NCI-H2227 (cell line): ENCODE results near the gene TBC1D24.

Experiments used
- DNase-seq: peaks from one replicate; lab custom pipeline; 2025; ENCODE audit not compliant: unreplicated experiment; lab: John Stamatoyannopoulos, UW

TBC1D24 gene

DNA sequence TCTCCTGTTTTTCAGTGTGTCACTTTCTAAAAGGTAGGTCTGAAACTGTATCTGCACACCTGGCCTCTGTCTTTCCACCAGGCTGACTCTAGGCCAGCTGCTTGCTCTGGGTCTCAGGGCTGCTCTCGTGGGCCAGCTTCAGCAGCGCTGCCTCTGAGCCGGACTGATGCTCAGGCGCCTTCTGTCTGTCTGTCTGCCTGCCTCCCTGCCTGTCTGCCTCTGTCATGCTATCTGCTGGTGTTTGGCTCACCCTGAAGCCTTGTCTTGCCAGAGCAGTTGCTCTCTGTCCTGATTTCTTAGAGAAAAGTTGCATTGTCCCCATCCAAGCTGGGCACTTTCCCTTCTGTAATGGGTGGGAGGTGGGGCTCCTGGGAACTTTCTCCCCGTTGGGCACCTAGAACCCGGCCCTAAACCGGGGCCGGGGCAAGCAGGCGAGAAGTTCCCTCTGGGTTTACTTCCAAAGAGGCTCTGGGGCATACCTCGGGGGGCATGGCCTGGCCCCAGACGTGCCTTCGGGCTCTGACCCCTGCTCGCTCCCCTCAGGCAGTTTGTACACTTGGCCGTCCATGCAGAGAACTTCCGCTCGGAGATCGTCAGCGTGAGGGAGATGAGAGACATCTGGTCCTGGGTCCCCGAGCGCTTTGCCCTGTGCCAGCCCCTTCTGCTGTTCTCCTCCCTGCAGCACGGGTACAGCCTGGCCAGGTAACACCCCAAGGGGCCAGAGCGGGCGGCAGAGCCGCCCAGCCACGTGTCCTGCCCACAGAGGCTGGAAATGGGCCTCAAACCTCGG lies 23.0 kb downstream of the TBC1D24 start:
- no peak for DNase-seq

DNA sequence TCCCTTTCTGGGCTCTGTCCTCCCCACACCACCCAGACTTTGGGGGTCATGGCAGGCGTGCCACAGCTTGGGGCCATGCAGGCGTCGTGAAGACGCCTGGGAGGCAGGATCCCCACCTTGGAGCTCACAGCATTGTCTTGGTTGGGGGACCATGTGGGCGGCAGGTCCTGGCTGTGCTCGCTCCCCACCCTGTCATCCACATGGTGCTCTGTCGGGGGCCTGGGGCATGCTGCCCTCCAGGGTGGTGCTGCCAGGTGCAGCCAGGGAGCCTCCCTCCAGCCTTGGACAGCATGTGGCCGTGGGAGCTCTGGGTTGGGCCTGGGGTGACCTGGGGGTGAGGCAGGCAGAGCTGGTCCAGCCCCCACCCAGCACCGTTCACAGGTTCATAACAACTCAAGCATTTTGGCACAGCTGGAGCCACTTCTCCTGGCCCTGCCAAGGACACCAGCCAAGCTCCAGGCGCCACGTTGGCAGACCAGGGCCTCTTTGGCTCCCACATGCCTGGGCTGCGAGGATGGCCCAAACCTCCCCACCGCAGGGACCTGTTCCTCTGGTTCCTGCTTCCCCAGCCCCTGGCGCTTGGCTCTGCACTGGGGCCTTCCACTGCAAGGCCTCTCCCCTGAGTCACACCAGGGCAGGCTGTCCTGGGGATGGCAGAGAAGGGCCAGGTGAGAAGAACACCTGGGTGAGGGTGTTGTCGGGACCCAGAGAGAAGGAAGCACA lies 23.8 kb downstream of the TBC1D24 start:
- no peak for DNase-seq

DNA sequence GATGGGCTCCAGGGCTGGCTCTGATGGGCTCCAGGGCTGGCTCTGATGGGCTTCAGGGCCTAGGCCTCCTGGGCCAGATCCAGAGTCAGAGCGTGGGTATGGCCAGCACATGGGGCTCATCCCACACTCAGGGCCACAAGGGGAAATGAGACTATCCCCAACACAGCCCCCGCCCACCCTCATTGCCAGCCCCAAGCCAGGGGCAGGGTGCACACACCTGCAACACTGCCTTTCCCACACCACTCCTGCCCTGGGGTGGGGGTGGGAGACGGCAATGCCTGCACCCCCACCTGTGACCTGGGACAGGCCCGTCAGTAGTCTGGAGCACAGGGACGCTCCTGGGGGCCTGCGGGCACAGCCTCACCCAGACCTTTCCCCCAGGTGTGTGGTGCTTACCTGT lies 24.5 kb downstream of the TBC1D24 start:
- no peak for DNase-seq

DNA sequence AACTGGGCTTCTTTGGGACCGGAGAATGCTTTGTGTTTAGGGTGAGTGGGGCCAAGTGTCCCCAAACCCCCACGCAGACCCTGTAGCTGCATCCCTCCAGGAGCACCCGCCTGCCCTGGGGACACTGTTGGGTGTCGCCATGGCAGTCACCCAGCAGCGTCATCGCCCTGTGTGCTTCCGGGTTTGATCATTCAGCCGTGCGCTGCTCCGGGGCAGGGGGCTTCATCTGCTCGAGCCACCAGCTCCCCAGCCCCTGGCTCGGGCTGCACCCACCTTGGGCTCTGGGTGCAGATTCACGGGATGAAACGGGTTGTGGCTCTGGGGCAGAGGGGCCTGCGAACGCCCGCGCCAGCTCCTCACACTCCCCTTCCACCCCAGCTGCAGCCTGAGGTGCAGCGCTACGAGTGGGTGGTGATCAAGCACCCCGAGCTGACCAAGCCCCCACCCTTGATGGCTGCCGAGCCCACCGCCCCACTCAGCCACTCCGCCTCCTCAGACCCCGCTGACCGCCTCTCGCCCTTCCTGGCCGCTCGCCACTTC lies 25.0 kb downstream of the TBC1D24 start:
- no peak for DNase-seq

DNA sequence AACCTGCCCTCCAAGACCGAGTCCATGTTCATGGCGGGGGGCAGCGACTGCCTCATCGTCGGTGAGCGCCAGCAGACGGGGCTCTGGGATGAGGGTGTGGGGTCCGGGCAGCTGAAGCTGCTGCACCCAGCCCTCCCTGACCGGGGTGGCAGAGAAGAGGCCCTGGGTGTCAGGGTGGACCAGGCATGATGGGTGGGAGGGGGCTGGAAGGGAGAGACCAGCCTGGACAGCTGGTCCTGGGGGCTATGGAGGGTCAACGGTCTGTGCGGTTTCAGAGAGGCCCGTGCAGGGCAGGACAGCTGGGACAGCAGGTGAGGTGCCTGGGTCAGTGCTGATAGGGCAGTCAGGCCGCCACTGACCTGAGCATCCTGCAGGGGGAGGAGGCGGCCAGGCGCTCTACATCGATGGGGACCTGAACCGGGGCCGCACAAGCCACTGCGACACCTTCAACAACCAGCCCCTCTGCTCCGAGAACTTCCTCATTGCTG lies 25.5 kb downstream of the TBC1D24 start:
- no peak for DNase-seq

DNA sequence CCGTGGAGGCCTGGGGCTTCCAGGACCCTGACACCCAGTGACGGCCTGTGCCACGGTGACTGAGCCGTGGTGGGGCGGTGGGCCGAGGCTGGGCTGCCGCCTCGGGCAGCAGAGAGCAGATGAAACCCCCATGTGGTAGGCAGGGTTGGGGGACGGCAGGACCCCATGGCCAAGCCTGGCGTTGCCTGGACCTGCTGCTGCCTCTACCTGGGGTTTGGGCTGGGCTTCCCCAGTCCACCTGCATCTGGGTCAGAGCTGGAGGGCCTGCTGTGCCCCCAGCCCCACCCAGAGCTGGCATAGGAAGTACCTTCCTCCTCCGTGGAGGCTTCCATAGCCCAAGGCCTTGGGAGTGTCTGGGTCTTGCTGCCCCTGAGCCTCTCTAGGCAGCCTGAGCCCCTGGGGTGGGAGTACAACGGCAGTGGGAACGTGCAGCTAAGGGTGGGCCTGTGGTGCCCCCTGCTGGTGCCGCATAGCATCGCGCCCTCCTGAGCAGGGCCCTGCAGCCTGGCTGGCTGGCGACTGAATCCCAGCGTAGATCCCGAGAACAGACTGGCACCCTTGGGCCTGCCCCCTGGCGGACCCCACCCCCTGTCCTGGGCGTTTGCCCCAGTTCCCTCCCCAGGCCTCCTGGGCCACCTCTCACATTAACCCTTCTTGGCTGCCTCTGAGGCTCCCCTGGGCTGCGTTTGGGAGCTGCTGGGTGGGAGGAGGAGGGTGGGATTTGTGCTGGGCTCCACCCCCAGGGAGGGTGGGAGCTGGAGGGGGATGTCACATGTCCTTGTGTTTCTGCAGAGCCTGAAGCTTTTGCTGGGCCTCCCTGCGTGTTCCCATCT lies 26.2 kb downstream of the TBC1D24 start:
- DNase-seq = peak; percentile 90

DNA sequence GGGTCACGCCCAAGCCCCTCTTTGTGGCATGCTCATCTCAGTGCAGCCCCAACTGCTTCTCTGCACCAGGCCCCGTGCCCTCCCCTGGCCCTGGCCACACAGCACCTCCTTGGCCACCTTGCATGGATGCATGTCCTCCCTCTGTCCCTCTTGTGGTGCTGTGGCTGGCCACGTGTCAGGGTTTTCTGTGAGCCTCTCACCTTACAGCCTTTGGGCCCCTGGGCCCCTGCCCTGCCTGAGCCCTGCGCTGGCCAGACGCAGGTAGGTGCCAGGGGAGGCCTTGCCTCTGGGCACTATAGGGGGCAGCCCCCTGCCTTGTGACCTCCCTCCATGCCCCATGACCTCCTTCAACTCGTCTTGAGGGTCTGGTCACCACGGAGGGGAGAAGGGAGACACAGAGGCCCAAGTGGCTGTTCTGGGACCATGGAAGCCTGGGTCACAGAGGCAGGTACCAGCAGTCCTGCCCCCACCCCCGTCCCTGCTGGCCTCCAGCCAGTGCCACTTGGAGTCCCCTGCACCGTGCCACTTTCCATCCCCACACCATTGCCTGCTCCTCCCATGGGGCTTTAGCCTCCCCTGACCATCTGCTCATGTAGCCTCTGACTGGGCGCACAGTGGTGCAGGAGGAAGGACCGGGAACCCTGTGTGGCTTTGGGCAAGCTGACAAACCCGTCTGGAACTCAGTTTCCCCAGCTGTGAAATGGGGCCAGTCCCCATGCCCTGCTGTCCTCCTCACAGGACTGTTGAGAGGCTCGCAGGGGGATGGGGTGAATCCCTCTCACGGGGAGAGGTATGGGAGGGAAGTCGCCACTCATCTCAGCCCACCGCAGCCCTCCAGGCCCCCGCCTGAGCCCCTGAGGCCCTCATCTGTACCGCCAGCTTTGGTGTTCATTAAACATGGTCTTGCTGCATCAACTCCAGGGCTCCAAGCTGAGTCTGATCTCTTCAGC lies 27.3 kb downstream of the TBC1D24 start:
- DNase-seq = no peak

DNA sequence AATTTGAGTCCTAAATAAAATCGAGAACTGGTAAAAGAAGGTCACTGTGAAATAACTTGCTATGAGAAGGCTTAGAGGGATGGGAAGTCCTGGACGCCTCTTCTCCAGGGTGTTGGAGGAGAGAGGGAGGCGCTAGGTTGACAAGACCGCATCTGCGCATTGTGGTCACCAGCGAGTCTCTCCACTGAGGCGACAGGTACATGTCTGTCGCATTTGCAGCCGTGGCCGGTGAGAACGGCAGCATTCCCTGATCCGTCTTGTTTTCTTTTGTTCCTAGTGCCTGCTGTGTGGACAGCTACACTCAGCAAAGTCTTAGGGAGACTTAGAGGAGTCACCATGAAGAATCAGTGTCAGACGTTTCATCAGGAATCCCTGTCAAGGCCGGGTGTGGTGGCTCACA lies 30.8 kb downstream of the TBC1D24 start:
- DNase-seq = no peak

DNA sequence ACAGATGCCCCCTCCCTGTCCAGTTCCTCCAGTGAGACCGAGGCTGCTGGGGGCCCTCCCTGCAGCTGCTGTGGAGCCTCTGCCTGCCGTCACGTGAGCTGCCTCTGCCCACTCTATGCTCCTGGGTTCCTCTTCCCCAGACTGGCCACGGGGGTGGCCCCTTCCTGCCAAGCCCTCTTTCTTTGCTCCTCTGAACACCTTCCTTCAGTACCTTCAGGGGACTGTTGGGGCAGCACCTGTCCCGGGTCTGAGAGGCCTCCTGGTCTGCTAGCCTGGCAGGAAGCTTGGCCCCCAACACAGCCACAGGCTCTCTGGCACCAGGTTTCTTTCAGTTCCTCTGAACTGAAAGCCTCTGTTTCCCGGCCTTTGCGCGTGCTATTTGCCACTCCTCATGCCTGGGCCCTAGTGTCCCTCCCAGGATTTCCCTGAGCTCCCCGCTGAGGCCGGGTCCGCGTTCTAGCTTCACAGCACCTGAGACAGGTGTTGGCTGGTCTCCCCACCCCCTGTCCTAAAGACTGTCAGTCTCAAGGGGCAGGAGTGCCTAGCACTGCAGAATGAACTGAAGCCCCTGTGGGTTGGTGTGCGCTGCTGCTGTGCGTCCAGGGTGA lies 32.2 kb downstream of the TBC1D24 start:
- DNase-seq = no peak

DNA sequence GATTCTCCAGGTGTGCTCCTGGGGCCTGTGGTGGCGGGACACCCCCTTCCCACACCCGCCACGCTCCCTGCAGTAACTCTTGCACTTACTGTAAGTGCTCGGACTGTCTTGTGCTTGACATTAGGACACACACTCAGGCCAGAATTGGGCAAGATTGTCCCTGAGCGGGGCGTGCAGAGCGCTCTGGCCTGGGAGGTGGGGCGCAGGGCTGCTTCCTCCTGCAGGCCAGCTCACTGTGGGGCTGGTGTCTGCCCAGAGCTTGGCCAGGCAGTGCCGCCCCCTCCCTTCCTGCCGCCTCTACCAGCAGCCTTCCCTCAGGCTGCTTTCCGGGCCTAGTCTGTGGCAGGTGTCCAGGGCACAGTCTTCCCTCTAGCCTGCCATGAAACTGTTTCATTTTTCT lies 32.7 kb downstream of the TBC1D24 start:
- DNase-seq = no peak

DNA sequence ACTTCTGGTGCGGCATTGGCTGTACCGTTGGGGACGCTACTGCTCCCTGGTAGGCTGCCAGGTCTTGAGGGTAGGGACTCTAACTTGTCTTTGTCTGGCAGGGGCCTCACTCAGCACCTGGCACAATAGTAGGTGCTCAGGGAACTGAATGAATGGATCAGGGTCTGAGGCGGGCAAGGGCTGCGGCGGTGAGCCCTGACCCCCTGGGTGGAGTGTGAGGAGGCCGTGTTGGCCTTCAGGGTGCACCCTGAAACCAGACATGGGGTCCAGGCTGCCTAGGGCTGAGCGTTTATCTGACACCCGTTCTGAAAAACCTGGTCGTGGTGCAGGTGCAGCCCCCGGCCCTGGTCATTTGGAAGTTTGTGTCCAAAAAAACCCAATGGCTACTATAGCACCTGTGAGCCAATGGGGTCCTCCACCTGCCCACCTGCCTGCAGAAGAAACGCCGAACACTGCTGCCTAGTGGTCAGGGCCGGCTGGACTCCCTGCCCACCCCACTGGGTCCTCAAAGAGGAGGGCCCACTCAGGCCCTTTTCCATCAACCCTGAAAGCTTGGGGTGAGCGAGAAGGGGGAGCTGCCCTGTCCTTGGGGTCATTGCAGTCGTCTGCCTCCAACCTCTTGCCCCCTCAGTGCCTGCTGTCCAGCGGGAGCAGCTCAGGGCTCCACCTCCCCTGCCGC lies 33.9 kb downstream of the TBC1D24 start:
- DNase-seq = no peak

DNA sequence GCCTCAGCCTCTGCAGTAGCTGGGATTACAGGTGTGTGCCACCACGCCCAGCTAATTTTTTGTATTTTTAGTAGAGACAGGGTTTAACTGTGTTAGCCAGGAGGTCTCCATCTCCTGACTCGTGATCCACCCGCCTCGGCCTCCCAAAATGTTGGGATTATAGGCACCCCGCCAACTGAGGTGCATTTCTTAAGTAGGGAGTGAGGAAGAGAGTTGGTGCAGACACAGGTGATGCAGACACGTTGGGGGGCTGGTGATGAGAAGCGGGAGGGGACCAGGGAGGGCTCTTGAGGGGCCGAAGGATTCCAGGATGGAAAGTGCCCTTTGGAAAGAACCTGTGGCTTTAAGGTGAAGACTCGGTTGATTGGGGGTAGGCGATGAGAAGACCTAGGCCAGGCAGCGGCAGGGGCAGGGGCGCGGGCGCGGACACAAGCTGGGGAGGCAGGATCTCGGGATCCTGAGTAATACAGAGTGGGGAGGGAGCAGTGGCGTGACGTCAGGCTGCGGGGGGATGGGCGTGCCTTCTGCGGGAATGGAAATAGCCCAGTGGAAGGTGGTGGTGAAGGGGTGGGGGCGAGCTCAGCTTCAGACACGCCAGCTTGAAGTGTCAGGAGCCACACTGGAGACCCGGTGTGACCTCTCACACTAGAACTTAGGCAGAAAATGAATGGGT lies 36.3 kb downstream of the TBC1D24 start:
- peak; percentile 82 for DNase-seq

DNA sequence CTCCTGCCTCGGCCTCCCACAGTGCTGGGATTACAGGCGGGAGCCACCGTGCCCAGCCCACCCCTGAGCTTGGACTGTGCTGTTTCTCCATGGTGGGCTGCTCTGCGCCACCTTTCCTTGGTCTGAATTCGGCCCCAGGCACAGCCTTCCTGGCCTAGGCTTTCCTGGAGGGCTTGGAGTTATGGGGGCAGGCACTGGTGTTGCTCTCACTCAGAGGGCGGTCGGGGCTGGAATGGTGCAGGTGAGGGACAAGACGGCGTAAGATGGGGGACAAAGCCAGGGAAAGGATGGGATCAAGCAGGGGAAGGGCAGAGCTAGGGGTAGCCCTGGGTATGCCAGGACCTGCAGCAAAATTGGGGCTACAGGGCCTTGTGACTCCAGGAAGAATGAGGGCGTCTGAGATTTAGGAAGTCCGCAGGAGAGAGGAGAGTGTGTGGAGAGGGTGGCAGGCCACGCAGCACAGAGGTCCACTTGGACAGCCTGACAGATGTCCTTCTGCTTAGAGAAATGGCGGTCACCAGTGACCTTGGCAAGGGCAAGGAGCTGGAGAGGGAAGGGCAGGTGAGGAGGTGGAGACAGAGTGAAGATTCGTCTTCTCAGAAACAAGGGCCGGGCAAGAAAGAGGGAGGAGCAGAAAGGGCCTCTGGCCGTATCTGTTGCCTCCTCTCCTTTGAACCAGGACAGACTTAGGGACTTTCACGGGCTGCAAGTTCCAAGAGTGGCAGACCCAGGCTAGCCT lies 37.2 kb downstream of the TBC1D24 start:
- no peak for DNase-seq

DNA sequence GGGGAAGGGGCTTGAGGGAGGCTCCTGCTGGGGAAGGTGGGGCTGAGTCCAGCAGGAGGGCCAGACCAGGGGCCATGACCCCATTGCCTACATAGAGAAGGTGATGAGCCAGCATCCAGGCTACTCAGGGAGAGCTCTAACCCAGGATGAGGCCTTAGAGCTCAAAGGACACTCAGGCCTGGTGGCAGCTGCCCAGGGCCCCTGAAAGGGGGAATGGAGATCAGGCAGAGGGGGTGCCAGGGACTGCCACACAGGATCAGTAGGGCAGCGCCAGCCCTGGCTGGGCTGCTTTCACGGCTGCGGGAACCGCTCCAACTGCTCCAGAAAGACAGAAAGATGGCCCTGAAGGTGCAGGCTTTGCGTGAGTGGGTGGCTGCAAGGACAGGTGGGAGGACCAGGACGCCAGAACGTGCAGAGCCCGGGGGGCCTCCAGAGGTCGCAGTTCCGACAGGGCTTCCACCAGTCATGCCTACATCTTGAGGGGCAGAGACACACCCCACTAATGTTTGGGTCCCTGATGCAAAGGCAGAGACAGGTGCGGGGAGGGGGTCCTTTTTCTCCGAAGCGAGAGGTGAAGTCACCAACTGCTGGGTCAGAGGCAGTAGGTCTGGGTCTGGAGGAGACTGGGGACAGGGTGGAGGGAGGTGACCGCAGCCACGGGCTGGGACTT lies 37.9 kb downstream of the TBC1D24 start:
- DNase-seq = no peak

DNA sequence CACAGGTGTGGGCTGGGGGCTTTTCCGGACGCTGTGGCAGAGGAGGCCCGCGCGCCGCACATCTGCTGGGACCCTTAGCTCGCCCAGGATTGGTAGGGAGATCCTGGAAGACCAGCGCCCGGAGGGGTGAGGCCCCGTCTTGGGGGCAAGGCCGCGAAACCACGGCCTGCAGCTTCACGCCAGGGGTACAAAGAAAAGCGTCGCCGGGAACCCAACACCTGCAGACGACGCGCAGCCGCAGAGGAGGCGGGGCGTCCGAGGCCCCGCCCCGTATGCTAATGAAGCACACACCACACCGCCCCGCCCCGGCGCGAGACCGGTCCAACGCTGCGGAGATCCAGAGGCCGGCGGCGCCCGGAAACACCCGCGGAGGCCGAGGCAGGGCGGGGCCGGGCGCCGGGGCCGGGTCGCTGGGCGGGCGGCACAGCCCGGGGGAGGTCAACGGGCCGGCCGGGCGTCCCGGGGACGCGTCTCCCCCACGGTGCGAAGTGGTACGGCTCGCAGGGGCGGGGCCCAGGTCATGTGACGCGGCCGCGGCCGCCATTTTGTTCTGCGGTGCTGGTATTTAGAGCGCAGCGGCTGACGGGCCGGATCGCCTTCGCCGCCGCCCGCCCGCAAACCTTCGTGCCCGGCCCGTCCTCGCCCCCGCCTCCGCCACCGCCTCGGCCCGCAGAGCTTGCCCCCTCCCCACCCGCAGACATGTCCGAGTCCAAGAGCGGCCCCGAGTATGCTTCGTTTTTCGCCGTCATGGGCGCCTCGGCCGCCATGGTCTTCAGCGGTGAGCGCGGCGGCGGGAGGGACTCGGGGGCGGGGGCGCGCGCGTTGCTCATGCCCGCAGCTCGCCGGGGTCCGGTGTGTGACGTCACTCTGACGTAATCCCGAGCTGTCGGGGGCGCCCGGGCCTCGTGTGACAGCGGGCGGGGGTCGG lies 38.7 kb downstream of the TBC1D24 start, which contains the start of gene ATP6V0C:
ATP6V0C (plus strand) TSS at position 548 of the 928 bp plus-strand sequence; CDS start at position 700, 152 bp downstream.
- peak; percentile 96 for DNase-seq
